GM19467 (cell line): ENCODE measurements around the gene TSPAN31.
"Not testable (repeated sequence)": the region's sequence is repeated elsewhere in the genome, so short reads cannot be mapped to it uniquely, and the experiment has no call there.

Experiments used
- ATAC-seq: cut with Tn5 transposase; IDR thresholded peaks from one replicate; pipeline ENCODE4 v1.9.1; 2021; ENCODE audit warnings: mild to moderate bottlenecking, moderate library complexity; ENCODE audit not compliant: unreplicated experiment

Gene TSPAN31

GRCh38 chr12:57721846-57722608 is 22.8 kb upstream of the TSPAN31 start:
- not testable (repeated sequence) for ATAC-seq

- ATAC-seq: no peak
Measured at GRCh38 chr12:57722716-57723629, 21.9 kb upstream of the TSPAN31 start.

- no peak for ATAC-seq
Measured at GRCh38 chr12:57723630-57723962, 21.2 kb upstream of the TSPAN31 start.

GRCh38 chr12:57724003-57724935 is 20.6 kb upstream of the TSPAN31 start:
- ATAC-seq: no peak

GRCh38 chr12:57724936-57725740 is 19.7 kb upstream of the TSPAN31 start:
- ATAC-seq: no peak

GRCh38 chr12:57725851-57726150 is 19.0 kb upstream of the TSPAN31 start:
- no peak for ATAC-seq

- no peak for ATAC-seq
Measured at GRCh38 chr12:57726151-57726883, 18.5 kb upstream of the TSPAN31 start.

GRCh38 chr12:57726884-57727757 is 17.7 kb upstream of the TSPAN31 start:
- no peak for ATAC-seq

- no peak for ATAC-seq
Measured at GRCh38 chr12:57727758-57728395, 17.0 kb upstream of the TSPAN31 start.

- ATAC-seq: no peak
Measured at GRCh38 chr12:57729321-57729844, 15.5 kb upstream of the TSPAN31 start.

GRCh38 chr12:57730336-57731067 is 14.3 kb upstream of the TSPAN31 start:
- no peak for ATAC-seq

GRCh38 chr12:57731411-57732080 is 13.3 kb upstream of the TSPAN31 start:
- ATAC-seq: no peak

- no peak for ATAC-seq
Measured at GRCh38 chr12:57732270-57732669, 12.6 kb upstream of the TSPAN31 start.

- no peak for ATAC-seq
Measured at GRCh38 chr12:57732726-57733593, 11.9 kb upstream of the TSPAN31 start.

GRCh38 chr12:57733928-57734327 is 10.9 kb upstream of the TSPAN31 start:
- ATAC-seq: no peak

- ATAC-seq: no peak
Measured at GRCh38 chr12:57734591-57734990, 10.2 kb upstream of the TSPAN31 start.
